GM12878 (cell line): ENCODE results near the gene CCP110. TPM values are rescaled to one million over a fixed set of nuclear protein-coding genes. Genes with fewer than 3 reads are reported as not detected.

Source experiments
- BACH1 ChIP-seq: fragments of 450-650 bp; IDR thresholded peaks from 2 replicates; pipeline ENCODE4 v1.6.1; 2017; ENCODE audit warnings: mild to moderate bottlenecking, borderline replicate concordance
- DPF2 ChIP-seq: fragments of 450-650 bp; IDR thresholded peaks from 2 replicates; pipeline ENCODE4 v1.6.1; 2017; ENCODE audit warnings: mild to moderate bottlenecking
- ELK1 ChIP-seq: IDR thresholded peaks from 2 replicates; pipeline ENCODE4 v1.6.1; 2012; ENCODE audit warnings: low read depth, low read length, improper control_type of control experiment
- ETV6 ChIP-seq, 2 experiments: fragments of 450-650 bp in 1 of 2; IDR thresholded peaks in 1 of 2; conservative IDR thresholded peaks in 1 of 2; 2 replicates each; pipeline ENCODE4 v1.6.1; 2014; ENCODE audit warnings: antibody characterized with exemption in 1 of 2, borderline replicate concordance in 1 of 2, low read depth in 1 of 2, mild to moderate bottlenecking in 1 of 2, moderate library complexity in 1 of 2
- GATAD2B ChIP-seq: fragments of 450-650 bp; conservative IDR thresholded peaks from 2 replicates; pipeline ENCODE4 v1.6.1; 2017; ENCODE audit warnings: low read depth, mild to moderate bottlenecking, moderate library complexity
- HDAC2 ChIP-seq: fragments of 200-600 bp; sonication (generic); IDR thresholded peaks from 2 replicates; pipeline ENCODE4 v1.6.1; 2017
- HDGF ChIP-seq: fragments of 450-650 bp; IDR thresholded peaks from 2 replicates; pipeline ENCODE4 v1.6.1; 2016; ENCODE audit warnings: antibody characterized with exemption
- IRF3 ChIP-seq: fragments of 450-650 bp; IDR thresholded peaks from 2 replicates; pipeline ENCODE4 v1.6.1; 2014; ENCODE audit warnings: mild to moderate bottlenecking
- JUNB ChIP-seq: IDR thresholded peaks from 2 replicates; pipeline ENCODE4 v1.6.1; 2016; ENCODE audit warnings: antibody characterized with exemption, mild to moderate bottlenecking
- KLF5 ChIP-seq: fragments of 450-650 bp; IDR thresholded peaks from 2 replicates; pipeline ENCODE4 v1.6.1; 2014; ENCODE audit warnings: mild to moderate bottlenecking; ENCODE audit not compliant: partially characterized antibody
- MAX ChIP-seq: IDR thresholded peaks from 2 replicates; pipeline ENCODE4 v1.6.1; 2012; ENCODE audit warnings: low read depth, low read length, improper control_type of control experiment
- NBN ChIP-seq: fragments of 450-650 bp; IDR thresholded peaks from 2 replicates; pipeline ENCODE4 v1.6.1; 2016
- PML ChIP-seq: IDR thresholded peaks from 2 replicates; pipeline ENCODE4 v1.6.1; 2012; ENCODE audit warnings: low read length, inconsistent platforms
- POLR2AphosphoS2 ChIP-seq: IDR thresholded peaks from 2 replicates; pipeline ENCODE4 v1.6.1; 2011; ENCODE audit warnings: low read depth, mild to moderate bottlenecking, low read length, improper control_type of control experiment, moderate library complexity
- POLR2AphosphoS5 ChIP-seq: IDR thresholded peaks from 2 replicates; pipeline ENCODE4 v1.6.1; 2011; ENCODE audit warnings: mild to moderate bottlenecking, low read length, inconsistent platforms
- RAD21 ChIP-seq: IDR thresholded peaks from 2 replicates; pipeline ENCODE4 v1.6.1; 2011; ENCODE audit warnings: mild to moderate bottlenecking, low read depth, low read length, moderate library complexity; ENCODE audit not compliant: insufficient read depth
- RAD51 ChIP-seq: fragments of 450-650 bp; IDR thresholded peaks from 2 replicates; pipeline ENCODE4 v1.6.1; 2016; ENCODE audit warnings: moderate library complexity, mild to moderate bottlenecking, inconsistent platforms
- RBBP5 ChIP-seq: fragments of 200-600 bp; sonication (generic); conservative IDR thresholded peaks from 2 replicates; pipeline ENCODE4 v1.6.1; 2016
- RELA ChIP-seq: fragments of 450-650 bp; IDR thresholded peaks from 2 replicates; pipeline ENCODE4 v1.8.0; 2014; ENCODE audit warnings: borderline replicate concordance; ENCODE audit not compliant: partially characterized antibody
- TAF1 ChIP-seq: IDR thresholded peaks from 2 replicates; pipeline ENCODE4 v1.6.1; 2011; ENCODE audit warnings: mild to moderate bottlenecking, low read depth, low read length, borderline replicate concordance
- TBL1XR1 ChIP-seq: IDR thresholded peaks from 2 replicates; pipeline ENCODE4 v1.6.1; 2012; ENCODE audit warnings: low read depth, low read length, improper control_type of control experiment
- USF1 ChIP-seq: IDR thresholded peaks from 2 replicates; pipeline ENCODE4 v1.6.1; 2011; ENCODE audit warnings: borderline replicate concordance, low read depth, mild to moderate bottlenecking, moderate library complexity, mixed read lengths, low read length; ENCODE audit not compliant: insufficient read depth; ENCODE audit errors: extremely low read length
- polyA plus RNA-seq, 11 experiments: library from polyadenylated mRNA; depleted of rRNA in 4 of 11; unstranded in 6 of 11; stranded (reverse) in 5 of 11; fragments of >200 nt; fragmentation: Nextera tagmentation in 4 of 11; fragmentation: Illumina TruSeq in 1 of 11; extraction: Ambion mirVana in 4 of 11; extraction: Trizol in 1 of 11; gene quantifications; 1 replicate in 1 of 11; 2 replicates in 10 of 11; pipeline versions ENCODE4 v1.2.1 to v1.2.3, GENCODE V29; 2011 to 2016; ENCODE audit warnings: inconsistent platforms in 2 of 11, missing spikeins in 2 of 11, low read depth in 1 of 11
- total RNA-seq, 4 experiments: library from RNA; depleted of rRNA in 3 of 4; stranded (reverse); fragments of >200 nt in 3 of 4; fragmentation: Illumina TruSeq in 1 of 4; extraction: Trizol in 1 of 4; gene quantifications; 2 replicates each; pipeline versions ENCODE4 v1.2.1 to v1.2.3, GENCODE V29; 2013 to 2021
- TF ChIP-seq, protein P1 (sequence below), 3 experiments: IDR thresholded peaks in 2 of 3; conservative IDR thresholded peaks in 1 of 3; 2 replicates each; pipeline ENCODE4 v1.5.1; 2011; ENCODE audit warnings: low read depth in 3 of 3, low read length in 3 of 3, mild to moderate bottlenecking in 3 of 3, control low read depth in 2 of 3, moderate library complexity in 2 of 3, inconsistent platforms in 1 of 3, mixed read lengths in 1 of 3; ENCODE audit not compliant: control insufficient read depth in 2 of 3, insufficient read depth in 1 of 3; ENCODE audit errors: extremely low read depth in 1 of 3
- TF ChIP-seq, protein P2 (sequence below): IDR thresholded peaks from 2 replicates; pipeline ENCODE4 v1.6.1; 2011; ENCODE audit warnings: mild to moderate bottlenecking, low read depth, low read length, moderate library complexity; ENCODE audit not compliant: insufficient replicate concordance

CCP110 gene
- total and polyA plus RNA-seq, 10 of the 15 experiments (the other 5 are each of a cell fraction or from before 2014, with no cell fraction given) = 6.4 to 38.1 (median 26.7) TPM

GRCh38 chr16:19521471-19522396, 2.0 kb upstream of the CCP110 start, which contains the start of gene GDE1 (continued):
- no peak for TF ChIP-seq RBBP5
- no peak for TF ChIP-seq ETV6 (conservative IDR thresholded peaks at IDR 0.05 in 1 of 2, IDR thresholded peaks at IDR 0.05 in 1 of 2; ENCODE audit: borderline replicate concordance in 1 of 2, low read depth in 1 of 2)
- TF ChIP-seq HDGF = 0 out of 2 replicates have a peak, but pooled peaks have one; percentile 64
- TF ChIP-seq KLF5 = no peak
- TF ChIP-seq MAX = no peak
- TF ChIP-seq RAD21 = no peak
- peak; percentile 86 for TF ChIP-seq POLR2AphosphoS5
- peak; percentile 79 for TF ChIP-seq DPF2
- TF ChIP-seq GATAD2B = peak; percentile 84
- no peak; the same call in 1 of the 2 replicates for TF ChIP-seq POLR2AphosphoS2
- TF ChIP-seq IRF3 = peak; percentile 11; the same call in 1 of the 2 replicates
- TF ChIP-seq, protein P1, sequence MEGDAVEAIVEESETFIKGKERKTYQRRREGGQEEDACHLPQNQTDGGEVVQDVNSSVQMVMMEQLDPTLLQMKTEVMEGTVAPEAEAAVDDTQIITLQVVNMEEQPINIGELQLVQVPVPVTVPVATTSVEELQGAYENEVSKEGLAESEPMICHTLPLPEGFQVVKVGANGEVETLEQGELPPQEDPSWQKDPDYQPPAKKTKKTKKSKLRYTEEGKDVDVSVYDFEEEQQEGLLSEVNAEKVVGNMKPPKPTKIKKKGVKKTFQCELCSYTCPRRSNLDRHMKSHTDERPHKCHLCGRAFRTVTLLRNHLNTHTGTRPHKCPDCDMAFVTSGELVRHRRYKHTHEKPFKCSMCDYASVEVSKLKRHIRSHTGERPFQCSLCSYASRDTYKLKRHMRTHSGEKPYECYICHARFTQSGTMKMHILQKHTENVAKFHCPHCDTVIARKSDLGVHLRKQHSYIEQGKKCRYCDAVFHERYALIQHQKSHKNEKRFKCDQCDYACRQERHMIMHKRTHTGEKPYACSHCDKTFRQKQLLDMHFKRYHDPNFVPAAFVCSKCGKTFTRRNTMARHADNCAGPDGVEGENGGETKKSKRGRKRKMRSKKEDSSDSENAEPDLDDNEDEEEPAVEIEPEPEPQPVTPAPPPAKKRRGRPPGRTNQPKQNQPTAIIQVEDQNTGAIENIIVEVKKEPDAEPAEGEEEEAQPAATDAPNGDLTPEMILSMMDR (IDR thresholded peaks at IDR 0.05 in 2 of 3, conservative IDR thresholded peaks at IDR 0.05 in 1 of 3; ENCODE audit: control insufficient read depth in 2 of 3, extremely low read depth in 1 of 3, insufficient read depth in 1 of 3, low read depth in 3 of 3, low read length in 3 of 3) = peak; percentile 39 to 61 (median 50); a peak in 5 of 6 replicates
- TF ChIP-seq RAD51 = no peak
- no peak for TF ChIP-seq PML
- TF ChIP-seq, protein P2, sequence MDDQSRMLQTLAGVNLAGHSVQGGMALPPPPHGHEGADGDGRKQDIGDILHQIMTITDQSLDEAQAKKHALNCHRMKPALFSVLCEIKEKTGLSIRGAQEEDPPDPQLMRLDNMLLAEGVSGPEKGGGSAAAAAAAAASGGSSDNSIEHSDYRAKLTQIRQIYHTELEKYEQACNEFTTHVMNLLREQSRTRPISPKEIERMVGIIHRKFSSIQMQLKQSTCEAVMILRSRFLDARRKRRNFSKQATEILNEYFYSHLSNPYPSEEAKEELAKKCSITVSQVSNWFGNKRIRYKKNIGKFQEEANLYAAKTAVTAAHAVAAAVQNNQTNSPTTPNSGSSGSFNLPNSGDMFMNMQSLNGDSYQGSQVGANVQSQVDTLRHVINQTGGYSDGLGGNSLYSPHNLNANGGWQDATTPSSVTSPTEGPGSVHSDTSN = no peak
- no peak for TF ChIP-seq USF1
- TF ChIP-seq NBN = 0 out of 2 replicates have a peak, but pooled peaks have one; percentile 16
- TF ChIP-seq HDAC2 = no peak
- TF ChIP-seq TAF1 = peak; percentile 55; the same call in 1 of the 2 replicates
- no peak for TF ChIP-seq ELK1
- TF ChIP-seq BACH1 = no peak
- no peak for TF ChIP-seq TBL1XR1
- no peak for TF ChIP-seq JUNB
- TF ChIP-seq RELA = no peak
